DMS 273 (cell line): ENCODE measurements around the gene CYP26C1.
A peak's percentile ranks its signal among the peaks of the same experiment; 100 is the strongest.

Experiments
- DNase-seq: peaks from one replicate; lab custom pipeline; 2025; ENCODE audit not compliant: unreplicated experiment; lab: John Stamatoyannopoulos, UW

CYP26C1 gene

GRCh38 chr10:93106631-93107072, 46.1 kb downstream of the CYP26C1 start:
- no peak for DNase-seq

GRCh38 chr10:93110472-93111146, 50.0 kb downstream of the CYP26C1 start:
- DNase-seq = no peak

DNA sequence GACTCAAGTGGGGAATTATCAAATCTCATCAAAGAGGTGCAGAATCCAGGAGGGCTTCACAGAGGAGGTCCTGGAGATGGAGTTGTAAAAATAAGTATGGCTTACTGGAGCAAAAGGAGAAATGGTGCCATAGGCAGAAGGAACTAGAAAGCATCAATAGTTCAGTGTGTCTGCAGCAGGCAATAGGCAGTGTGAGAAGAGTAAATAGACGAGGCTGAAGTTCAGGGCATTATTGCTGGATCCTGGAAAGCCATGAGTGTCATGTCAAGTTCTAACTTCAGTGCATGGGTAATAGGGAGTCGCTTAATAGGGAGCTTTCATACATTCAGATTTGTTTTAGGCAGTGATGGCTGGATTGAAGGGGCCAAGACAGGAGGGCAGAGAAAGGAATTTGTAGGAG, 52.4 kb downstream of the CYP26C1 start:
- DNase-seq = no peak

DNA sequence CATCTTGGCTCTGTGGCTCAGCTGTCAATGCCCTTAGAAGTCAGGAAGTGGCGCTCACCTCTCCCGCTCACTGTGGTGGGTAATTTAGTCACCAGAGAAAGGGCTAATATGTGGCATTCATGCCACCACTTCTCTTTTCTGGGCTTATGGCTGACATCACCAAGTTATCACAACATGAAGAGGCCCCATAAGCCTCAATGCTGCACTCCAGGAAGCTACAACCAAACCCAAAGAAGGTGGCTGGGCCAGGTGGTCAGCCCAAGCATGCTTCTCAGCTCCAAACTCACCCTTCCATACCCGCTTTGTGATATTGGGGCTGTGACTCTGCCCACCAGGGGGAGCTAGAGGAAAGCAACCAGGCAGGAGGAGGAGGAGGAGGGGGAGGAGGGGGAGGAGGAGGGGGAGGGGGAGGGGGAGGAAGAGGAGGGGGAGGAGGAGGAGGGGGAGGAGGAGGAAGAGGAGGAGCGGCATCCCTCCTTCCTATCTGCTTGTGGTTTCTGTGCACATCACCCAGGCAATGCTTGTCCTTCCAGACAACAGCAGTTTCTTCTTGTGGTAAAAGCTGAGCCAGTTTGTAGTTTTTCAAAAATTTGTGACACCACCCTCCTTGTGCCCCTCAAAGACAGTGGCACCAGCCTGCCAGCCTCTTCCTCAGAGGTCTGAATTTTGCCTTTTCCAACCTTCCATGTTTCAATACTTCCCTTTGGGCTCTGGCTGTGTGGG, 55.2 kb downstream of the CYP26C1 start:
- peak; percentile 71 for DNase-seq
